NCI-H2107 (cell line): ENCODE results near the gene DMAC1.
A peak's percentile ranks its signal among the peaks of the same experiment; 100 is the strongest.

Experiments used
- DNase-seq: peaks from one replicate; lab custom pipeline; 2025; lab: John Stamatoyannopoulos, UW

DMAC1 gene

DNA sequence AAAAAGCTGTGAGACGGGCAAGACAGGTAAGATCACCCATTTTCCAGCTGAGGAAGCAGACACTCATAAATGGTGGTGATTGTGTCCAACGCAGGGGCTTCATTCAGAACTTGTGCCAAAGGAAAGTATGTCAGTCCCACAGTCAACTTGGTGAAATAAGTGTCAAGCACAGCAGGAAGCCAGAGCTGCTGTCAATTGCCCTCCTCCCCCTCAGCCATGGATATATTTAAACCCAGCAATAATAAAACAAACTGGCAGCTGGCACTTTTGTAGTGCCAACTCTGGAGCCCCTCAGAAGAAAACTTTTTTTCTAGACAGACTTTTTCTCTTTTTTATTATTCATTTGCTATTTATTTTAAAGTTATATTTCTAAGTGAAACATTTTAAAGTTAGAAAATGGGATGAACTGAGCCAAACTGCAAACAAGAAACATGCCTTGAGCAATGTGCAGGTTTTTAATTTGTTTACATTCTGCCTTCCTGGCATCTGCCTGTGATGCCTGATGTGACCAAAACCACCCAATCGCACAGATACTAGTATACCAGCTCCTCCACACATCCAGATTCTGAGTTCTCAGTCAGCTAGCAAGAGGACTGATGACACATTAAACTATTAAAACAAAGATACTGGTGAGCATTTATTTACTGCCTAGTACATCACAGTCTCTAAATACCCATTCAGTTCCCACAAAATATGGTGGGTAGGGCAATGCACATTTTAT is 17.0 kb downstream of the DMAC1 start:
- no peak for DNase-seq

DNA sequence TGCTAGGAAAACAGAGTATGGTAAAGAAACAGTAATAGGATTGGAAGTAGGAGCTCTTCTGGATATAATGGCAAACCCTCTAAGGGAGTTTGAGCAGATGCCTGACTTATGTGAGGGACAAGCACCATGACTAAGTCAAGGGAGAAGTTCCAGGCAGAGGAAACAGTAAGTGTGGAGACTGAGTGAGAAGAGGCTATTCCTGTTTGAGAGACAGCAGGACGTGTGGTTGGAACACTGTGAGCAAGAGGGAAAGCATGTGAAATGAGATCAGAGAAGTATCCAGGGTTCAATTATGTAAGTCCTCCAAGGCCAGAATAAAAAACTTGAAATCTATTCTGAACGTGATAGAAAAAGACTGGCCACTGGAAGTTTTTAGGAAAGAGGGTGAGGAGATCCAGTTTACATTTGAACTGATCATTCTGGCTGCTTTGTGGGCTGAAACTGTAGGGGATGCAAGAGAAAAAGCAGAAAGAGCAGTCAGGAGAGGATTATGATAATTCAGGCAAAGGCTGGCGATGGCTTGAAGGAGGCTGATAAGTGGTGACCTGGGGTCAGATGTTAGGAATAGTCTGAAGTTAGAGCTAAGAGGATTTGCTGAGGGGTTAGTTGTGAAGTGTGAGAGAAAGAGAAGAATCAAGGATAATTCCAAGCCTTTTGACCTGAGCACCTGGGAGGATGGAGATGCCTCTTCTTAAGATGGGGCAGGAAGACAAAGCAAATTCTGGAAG is 19.2 kb downstream of the DMAC1 start:
- no peak for DNase-seq

- no peak for DNase-seq
Observed at GRCh38 chr9:7778851-7779600, 20.6 kb downstream of the DMAC1 start.

DNA sequence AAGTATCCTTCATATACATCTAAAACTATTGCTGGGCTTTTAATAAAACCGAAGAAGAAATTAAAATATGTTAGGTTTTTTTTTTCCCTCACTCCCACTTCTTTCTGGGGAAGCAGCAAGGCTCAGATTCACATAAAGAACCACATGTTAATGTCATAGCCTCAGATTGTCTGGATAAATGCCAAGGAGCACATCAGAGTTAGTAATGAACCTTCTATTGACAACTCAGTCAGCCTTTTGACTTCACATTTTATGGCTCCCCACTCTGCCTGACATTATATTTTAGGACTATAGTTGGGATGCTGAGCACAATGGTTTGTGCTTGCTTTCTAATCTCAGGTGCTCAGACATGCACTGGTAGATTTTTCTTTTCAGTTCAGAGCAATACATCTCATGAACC is 21.8 kb downstream of the DMAC1 start:
- DNase-seq = peak; percentile 80

DNA sequence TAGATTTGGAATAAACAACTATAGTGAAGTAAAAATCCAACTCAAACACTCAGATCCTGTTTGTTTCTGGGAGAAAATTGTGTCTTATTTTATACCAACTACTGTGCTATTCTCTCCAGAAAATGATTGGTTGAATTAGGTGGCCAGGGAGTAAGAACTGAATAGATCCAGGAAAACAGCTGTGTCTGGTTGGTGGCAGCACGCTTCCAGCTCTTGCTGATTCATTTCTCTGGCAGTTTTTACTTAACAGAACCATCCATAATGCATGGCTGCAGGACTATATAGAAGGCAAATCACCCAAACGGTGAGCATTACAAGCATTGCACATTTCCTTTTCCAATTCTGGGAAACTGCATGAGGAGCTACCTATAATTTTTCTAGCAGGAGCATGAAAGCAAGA is 29.5 kb downstream of the DMAC1 start:
- DNase-seq = no peak

- no peak for DNase-seq
Observed at GRCh38 chr9:7762600-7762999, 37.0 kb downstream of the DMAC1 start.

- no peak for DNase-seq
Observed at GRCh38 chr9:7760014-7760415, 39.6 kb downstream of the DMAC1 start.

DNA sequence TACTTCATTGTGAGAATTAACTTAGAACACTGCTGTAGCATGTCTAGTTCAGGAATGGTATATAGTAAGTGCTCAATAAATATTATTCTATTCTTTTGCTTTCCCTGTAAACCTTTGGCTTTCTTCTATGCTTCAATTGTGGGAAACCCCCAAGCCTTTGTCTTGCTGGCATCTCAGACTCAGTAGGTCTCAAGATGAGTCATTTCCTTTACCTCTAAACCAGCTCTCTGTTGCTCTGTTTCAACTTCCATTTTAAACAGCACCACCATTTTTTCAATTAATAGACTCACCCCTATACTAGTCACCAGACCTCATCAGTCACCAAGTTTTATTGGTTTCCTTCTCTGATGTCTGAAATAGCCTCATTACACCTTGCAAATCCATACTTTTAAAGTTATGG is 43.5 kb downstream of the DMAC1 start:
- no peak for DNase-seq

DNA sequence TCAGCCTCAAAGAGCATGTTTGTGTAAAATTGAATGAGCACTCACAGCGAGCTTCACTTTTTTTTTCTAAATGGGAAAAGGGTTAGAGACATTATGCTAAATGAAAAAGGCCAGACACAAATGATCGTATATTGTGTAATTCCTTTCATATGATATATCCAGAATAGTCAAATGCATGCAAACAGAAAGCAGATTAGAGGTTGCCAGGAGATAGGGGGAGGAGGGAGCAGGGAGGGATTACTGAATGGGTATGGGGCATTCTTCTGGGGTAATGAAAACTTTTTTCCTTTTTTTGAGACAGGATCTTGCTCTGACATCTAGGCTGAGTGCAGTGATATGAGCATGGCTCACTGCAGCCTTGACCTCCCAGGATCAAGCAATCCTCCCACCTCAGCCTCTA is 47.1 kb downstream of the DMAC1 start:
- no peak for DNase-seq
